NCI-H128 (cell line): Measurements from ENCODE around the gene GIGYF1.
"Not testable (repeated sequence)": the region's sequence is repeated elsewhere in the genome, so short reads cannot be mapped to it uniquely, and the experiment has no call there.

Source experiments
- DNase-seq: peaks from one replicate; lab custom pipeline; 2025; ENCODE audit not compliant: unreplicated experiment; lab: John Stamatoyannopoulos, UW

GIGYF1 gene

GRCh38 chr7:100674411-100675104 is 19.5 kb downstream of the GIGYF1 start:
- no peak for DNase-seq

- DNase-seq: no peak
Measured at GRCh38 chr7:100673942-100674410, 20.1 kb downstream of the GIGYF1 start.

- peak; percentile 97 for DNase-seq
Measured at GRCh38 chr7:100673302-100673941, 20.6 kb downstream of the GIGYF1 start, which contains the start of gene GNB2. GNB2 (plus strand) TSS chr7:100673740; CDS start chr7:100676266, 2,526 bp downstream.

- no peak for DNase-seq
Measured at GRCh38 chr7:100671353-100672327, 22.4 kb downstream of the GIGYF1 start.

GRCh38 chr7:100670074-100670473 is 24.0 kb downstream of the GIGYF1 start:
- no peak for DNase-seq

- DNase-seq: not testable (repeated sequence)
Measured at GRCh38 chr7:100669106-100669505, 24.9 kb downstream of the GIGYF1 start.

- DNase-seq: no peak
Measured at GRCh38 chr7:100668069-100668449, 26.0 kb downstream of the GIGYF1 start.

GRCh38 chr7:100667331-100668068 is 26.6 kb downstream of the GIGYF1 start:
- DNase-seq: no peak

- no peak for DNase-seq
Measured at GRCh38 chr7:100665168-100665726, 28.8 kb downstream of the GIGYF1 start.

GRCh38 chr7:100662194-100662776 is 31.8 kb downstream of the GIGYF1 start:
- not testable (repeated sequence) for DNase-seq

GRCh38 chr7:100655908-100656674 is 38.0 kb downstream of the GIGYF1 start, which contains the start of gene ACTL6B:
ACTL6B (minus strand) TSS chr7:100656448; CDS start chr7:100656354, 94 bp downstream.
- peak; percentile 78 for DNase-seq

GRCh38 chr7:100654908-100655831 is 38.9 kb downstream of the GIGYF1 start:
- no peak for DNase-seq

GRCh38 chr7:100649826-100650565 is 44.1 kb downstream of the GIGYF1 start:
- no peak for DNase-seq

- no peak for DNase-seq
Measured at GRCh38 chr7:100642534-100642907, 51.5 kb downstream of the GIGYF1 start.

- no peak for DNase-seq
Measured at GRCh38 chr7:100641860-100642533, 52.1 kb downstream of the GIGYF1 start.

GRCh38 chr7:100641463-100641859 is 52.6 kb downstream of the GIGYF1 start, which contains the start of gene TFR2:
TFR2 (minus strand) TSS chr7:100641552; CDS start chr7:100641509, 43 bp downstream.
- DNase-seq: no peak
